IPS-20b (cell line): ENCODE data around the gene SSRP1.
A peak's percentile ranks its signal among the peaks of the same experiment; 100 is the strongest.

Experiments
- H3K27ac ChIP-seq: one replicate; pipeline ENCODE4 v1.5.1; 2013; ENCODE audit warnings: low read length
- H3K27me3 ChIP-seq: 2 replicates; pipeline ENCODE4 v1.6.1; 2013; ENCODE audit warnings: mild to moderate bottlenecking, low read length, inconsistent platforms; ENCODE audit not compliant: insufficient read depth
- H3K36me3 ChIP-seq: 2 replicates; pipeline ENCODE4 v1.6.1; 2013; ENCODE audit warnings: low read depth, mild to moderate bottlenecking, inconsistent platforms, low read length, moderate library complexity; ENCODE audit not compliant: insufficient read depth
- H3K4me1 ChIP-seq: 2 replicates; pipeline ENCODE4 v1.6.1; 2013; ENCODE audit warnings: mild to moderate bottlenecking, control low read depth, inconsistent platforms, low read length, moderate library complexity; ENCODE audit not compliant: insufficient read depth
- H3K4me3 ChIP-seq: 2 replicates; pipeline ENCODE4 v1.5.1; 2013; ENCODE audit warnings: mild to moderate bottlenecking, low read length, inconsistent platforms
- H3K9ac ChIP-seq: 2 replicates; pipeline ENCODE4 v1.6.1; 2013; ENCODE audit warnings: low read depth, mild to moderate bottlenecking, inconsistent platforms, low read length, moderate library complexity
- H3K9me3 ChIP-seq: 2 replicates; pipeline ENCODE4 v1.6.1; 2013; ENCODE audit warnings: mild to moderate bottlenecking, low read depth, low read length, inconsistent platforms; ENCODE audit not compliant: insufficient read depth

Gene SSRP1

GRCh38 chr11:57357856-57358255, 22.2 kb upstream of the SSRP1 start:
- no peak overlapping the region for H3K27ac ChIP-seq
- no peaks in the 10 kb centered on the region for H3K36me3 ChIP-seq
- no peaks in the 10 kb centered on the region for H3K9me3 ChIP-seq
- peaks cover 10% of the 10 kb centered on the region; the same call in 1 of the 2 replicates for H3K4me1 ChIP-seq
- H3K9ac ChIP-seq = no peak overlapping the region
- H3K27me3 ChIP-seq = no peaks in the 10 kb centered on the region
- no peak overlapping the region for H3K4me3 ChIP-seq

GRCh38 chr11:57357310-57357709, 21.6 kb upstream of the SSRP1 start:
- Histone ChIP-seq H3K27ac (no peak overlapping the region), H3K9me3 (no peaks in the 10 kb centered on the region), H3K27me3 (no peaks in the 10 kb centered on the region), H3K4me1 (peaks cover 10% of the 10 kb centered on the region; the same call in 1 of the 2 replicates), H3K36me3 (no peaks in the 10 kb centered on the region), H3K9ac (no peak overlapping the region), H3K4me3 (no peak overlapping the region)

DNA sequence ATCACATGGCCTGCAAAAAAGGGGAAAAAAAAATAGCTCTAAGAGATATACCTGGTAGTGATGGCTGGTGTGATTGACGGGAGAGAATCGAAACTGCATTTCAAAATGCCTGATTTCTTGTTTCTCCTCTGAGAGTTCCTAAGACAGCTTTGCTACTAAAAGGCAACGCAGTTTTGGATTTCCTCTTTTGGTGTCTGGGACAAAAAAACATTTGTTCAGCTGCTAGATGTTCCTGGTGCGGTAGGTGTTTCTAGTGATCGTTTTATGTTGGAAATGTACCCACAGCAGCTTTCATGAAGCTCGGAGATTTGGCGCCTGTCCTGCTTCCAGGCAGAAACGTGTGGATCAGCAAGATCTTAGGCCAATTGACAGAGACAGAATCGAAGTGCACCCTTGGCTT, 20.6 kb upstream of the SSRP1 start:
- no peak overlapping the region for H3K4me3 ChIP-seq
- peaks cover 4% of the 10 kb centered on the region; the same call in 1 of the 2 replicates for H3K9me3 ChIP-seq
- H3K4me1 ChIP-seq = peaks cover 10% of the 10 kb centered on the region; the same call in 1 of the 2 replicates
- no peak overlapping the region for H3K9ac ChIP-seq
- no peak overlapping the region for H3K27ac ChIP-seq
- H3K36me3 ChIP-seq = no peaks in the 10 kb centered on the region
- no peaks in the 10 kb centered on the region for H3K27me3 ChIP-seq

- Histone ChIP-seq H3K27ac (no peak overlapping the region), H3K9ac (no peak overlapping the region), H3K36me3 (no peaks in the 10 kb centered on the region), H3K9me3 (peaks cover 6% of the 10 kb centered on the region; the same call in 1 of the 2 replicates), H3K27me3 (no peaks in the 10 kb centered on the region), H3K4me1 (peaks cover 10% of the 10 kb centered on the region; the same call in 1 of the 2 replicates), H3K4me3 (no peak overlapping the region)
Observed at GRCh38 chr11:57354699-57355098, 19.0 kb upstream of the SSRP1 start.

DNA sequence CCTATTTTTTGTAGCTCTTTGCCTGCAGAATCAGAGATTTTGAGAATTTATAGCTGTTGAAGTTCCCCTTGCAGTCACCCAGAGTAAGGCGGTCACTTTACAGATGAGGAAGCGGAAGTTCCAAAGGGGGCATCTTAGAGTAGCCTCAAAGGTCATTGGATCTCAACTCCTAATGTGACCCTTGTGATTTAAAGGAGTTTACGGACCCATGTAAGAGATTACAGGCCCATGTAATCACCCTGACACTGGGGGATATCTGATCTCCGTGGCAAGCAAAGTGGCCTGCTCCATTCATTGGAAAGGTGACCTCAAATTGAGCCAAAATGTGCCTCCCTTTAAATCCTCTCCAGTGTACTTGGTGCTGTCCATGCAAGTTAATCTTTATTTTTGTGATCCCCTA, 18.2 kb upstream of the SSRP1 start:
- H3K27ac ChIP-seq = no peak overlapping the region

DNA sequence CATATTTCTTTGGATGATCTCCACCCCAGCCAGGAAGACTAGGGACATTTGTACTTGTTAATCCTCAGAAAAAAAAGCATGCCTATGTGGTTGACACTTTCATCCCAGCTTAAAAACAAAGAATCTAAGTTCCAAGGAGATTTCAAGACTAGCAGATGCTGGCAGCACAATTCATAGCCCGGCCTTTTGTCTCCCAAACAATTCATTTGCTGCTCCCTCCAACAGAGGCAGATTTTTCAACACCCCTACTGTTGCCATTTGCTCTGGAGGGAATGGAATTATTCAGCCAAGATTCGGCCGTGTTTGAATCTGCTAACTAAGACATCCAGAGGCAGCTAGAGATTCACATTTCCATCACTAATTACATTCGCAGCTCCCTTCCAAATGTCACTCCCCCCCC, 17.8 kb upstream of the SSRP1 start:
- peaks cover 6% of the 10 kb centered on the region; the same call in 1 of the 2 replicates for H3K9me3 ChIP-seq
- no peak overlapping the region for H3K27ac ChIP-seq
- no peaks in the 10 kb centered on the region for H3K27me3 ChIP-seq
- H3K4me1 ChIP-seq = peaks cover 5% of the 10 kb centered on the region; the same call in 1 of the 2 replicates
- no peak overlapping the region for H3K9ac ChIP-seq
- no peak overlapping the region for H3K4me3 ChIP-seq
- H3K36me3 ChIP-seq = no peaks in the 10 kb centered on the region

More for the DNA sequence above, 18.2 kb upstream of the SSRP1 start:
- no peak overlapping the region for H3K4me3 ChIP-seq
- no peaks in the 10 kb centered on the region for H3K36me3 ChIP-seq
- H3K4me1 ChIP-seq = peaks cover 7% of the 10 kb centered on the region; the same call in 1 of the 2 replicates
- no peaks in the 10 kb centered on the region for H3K27me3 ChIP-seq
- no peak overlapping the region for H3K9ac ChIP-seq
- peaks cover 6% of the 10 kb centered on the region; the same call in 1 of the 2 replicates for H3K9me3 ChIP-seq

DNA sequence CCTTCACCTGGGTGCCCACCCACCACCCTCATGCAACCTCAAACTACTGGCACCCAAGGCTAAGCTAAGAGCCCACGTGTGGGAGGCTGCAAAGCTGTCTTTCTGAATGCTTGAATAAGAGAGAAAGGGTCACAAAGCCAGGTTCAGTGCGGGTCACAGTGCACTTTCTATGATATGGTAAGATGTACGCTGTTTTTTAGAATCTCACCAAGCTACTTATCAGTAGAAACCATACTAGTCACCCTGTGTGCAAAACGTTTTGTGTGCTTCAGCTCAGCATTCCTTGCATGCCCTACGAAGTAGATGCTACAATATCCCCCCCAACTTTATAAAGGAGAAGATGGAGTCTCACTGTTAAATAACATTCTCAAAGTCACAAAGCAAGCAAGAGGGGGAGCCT, 17.3 kb upstream of the SSRP1 start:
- H3K27ac ChIP-seq = no peak overlapping the region
- H3K9ac ChIP-seq = no peak overlapping the region
- H3K4me3 ChIP-seq = no peak overlapping the region
- no peaks in the 10 kb centered on the region for H3K36me3 ChIP-seq
- no peaks in the 10 kb centered on the region for H3K27me3 ChIP-seq
- peaks cover 6% of the 10 kb centered on the region; the same call in 1 of the 2 replicates for H3K9me3 ChIP-seq
- peaks cover 5% of the 10 kb centered on the region; the same call in 1 of the 2 replicates for H3K4me1 ChIP-seq

DNA sequence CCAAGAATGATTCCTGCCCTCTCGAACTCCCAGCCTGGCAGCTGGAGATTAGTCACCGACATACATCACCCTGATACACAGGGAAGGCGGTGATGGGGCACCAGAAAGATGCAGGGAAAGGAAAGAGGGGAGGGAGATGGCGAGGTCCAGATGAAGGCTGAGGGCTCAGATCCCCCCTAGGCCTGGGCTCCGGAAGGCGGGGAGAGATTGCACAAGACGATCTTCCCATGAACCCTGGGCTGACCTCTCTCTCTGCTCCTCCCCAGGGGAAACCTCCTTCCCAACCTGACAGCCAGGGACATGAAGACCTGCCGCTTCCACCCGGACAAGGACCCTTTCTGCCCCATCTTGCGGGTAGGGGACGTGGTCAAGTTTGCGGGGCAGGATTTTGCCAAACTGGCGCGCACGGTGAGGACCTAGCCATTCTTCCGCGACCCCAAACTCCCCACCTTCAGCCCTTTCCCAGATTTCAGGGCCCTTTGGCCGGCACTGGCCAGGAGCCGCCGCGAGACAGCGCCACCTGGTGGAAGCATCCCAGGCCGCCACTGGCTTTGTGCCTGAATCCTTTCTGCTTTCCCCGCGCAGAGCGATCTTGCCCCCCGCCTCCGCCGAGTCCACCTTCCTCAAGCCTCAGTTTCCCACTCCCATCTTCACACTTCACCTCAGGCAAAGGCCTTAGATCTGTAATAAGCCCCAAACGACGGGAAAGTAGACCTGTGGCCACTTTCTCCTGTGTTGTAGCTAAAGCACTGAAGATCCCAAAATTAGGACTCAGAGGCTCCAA, 14.0 kb upstream of the SSRP1 start:
- no peaks in the 10 kb centered on the region for H3K36me3 ChIP-seq
- peak overlapping the region; percentile 71 for H3K4me3 ChIP-seq
- H3K9ac ChIP-seq = peak overlapping the region; percentile 68; the same call in 1 of the 2 replicates
- peaks cover 5% of the 10 kb centered on the region; the same call in 1 of the 2 replicates for H3K4me1 ChIP-seq
- peaks cover 6% of the 10 kb centered on the region; the same call in 1 of the 2 replicates for H3K9me3 ChIP-seq
- H3K27ac ChIP-seq = no peak overlapping the region
- 0 out of 2 replicates have a peak, but pooled peaks cover 16% of the 10 kb centered on the region for H3K27me3 ChIP-seq

DNA sequence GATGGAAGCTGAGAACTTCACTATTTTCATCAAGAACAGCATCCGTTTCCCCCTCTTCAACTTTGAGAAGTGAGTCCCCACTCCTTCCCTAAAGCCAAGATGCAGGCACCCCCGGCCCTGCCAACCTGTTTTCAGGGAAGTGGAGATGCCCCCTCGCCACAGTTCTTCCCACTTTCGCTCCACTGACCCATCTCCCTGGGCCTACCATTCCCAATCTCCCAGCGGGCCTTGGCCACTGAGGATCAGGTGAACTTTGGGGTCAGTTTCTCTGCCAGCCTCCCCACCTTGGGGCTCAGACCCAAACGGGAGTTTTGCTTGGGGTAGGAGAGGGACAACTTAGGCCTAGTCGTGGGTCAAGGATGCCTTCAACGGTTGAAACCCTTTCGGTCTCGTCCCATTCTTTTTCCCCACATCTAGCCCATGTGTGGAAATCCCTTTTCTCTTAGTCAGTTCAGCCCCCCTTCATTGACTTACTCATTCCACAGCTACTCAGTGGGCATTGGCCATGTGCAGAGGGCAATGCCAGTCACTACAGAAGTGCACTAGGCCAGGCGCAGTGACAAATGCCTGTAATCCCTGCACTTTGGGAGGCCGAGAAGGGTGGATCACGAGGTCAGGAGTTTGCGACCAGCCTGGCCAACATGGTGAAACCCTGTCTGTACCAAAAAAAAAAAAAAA, 13.1 kb upstream of the SSRP1 start:
- peaks cover 6% of the 10 kb centered on the region; the same call in 1 of the 2 replicates for H3K4me1 ChIP-seq
- H3K27ac ChIP-seq = no peak overlapping the region
- 0 out of 2 replicates have a peak, but pooled peaks cover 16% of the 10 kb centered on the region for H3K27me3 ChIP-seq
- no peak overlapping the region for H3K4me3 ChIP-seq
- peaks cover 6% of the 10 kb centered on the region; the same call in 1 of the 2 replicates for H3K9me3 ChIP-seq
- H3K36me3 ChIP-seq = no peaks in the 10 kb centered on the region
- no peak overlapping the region for H3K9ac ChIP-seq

- no peak overlapping the region for H3K9ac ChIP-seq
- no peak overlapping the region for H3K27ac ChIP-seq
- peaks cover 6% of the 10 kb centered on the region; the same call in 1 of the 2 replicates for H3K9me3 ChIP-seq
- H3K4me3 ChIP-seq = no peak overlapping the region
- peaks cover 5% of the 10 kb centered on the region; the same call in 1 of the 2 replicates for H3K4me1 ChIP-seq
- no peaks in the 10 kb centered on the region for H3K36me3 ChIP-seq
- 0 out of 2 replicates have a peak, but pooled peaks cover 16% of the 10 kb centered on the region for H3K27me3 ChIP-seq
Observed at GRCh38 chr11:57348052-57348451, 12.4 kb upstream of the SSRP1 start.

DNA sequence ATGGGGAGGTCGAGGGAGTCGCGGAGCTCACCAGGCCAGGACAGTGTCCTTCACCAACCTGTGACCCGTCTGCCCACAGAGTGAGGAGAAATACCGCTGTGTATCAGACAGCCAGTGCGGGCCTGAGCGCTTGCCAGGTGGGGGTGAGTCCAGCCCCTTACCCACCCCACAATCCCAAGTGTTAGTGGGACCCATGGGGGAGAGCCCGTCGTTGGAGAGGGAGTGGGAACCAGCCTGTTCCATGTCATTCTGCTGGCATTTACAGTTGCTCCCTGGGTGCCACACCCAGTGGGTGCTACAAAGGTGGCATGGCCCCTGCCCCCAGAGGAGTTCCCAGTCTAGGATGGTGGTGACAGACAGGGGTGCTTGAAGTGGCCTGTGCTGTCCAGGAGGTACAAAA, 11.6 kb upstream of the SSRP1 start:
- peaks cover 6% of the 10 kb centered on the region; the same call in 1 of the 2 replicates for H3K4me1 ChIP-seq
- H3K27ac ChIP-seq = no peak overlapping the region
- H3K4me3 ChIP-seq = no peak overlapping the region
- H3K27me3 ChIP-seq = 0 out of 2 replicates have a peak, but pooled peaks cover 16% of the 10 kb centered on the region
- no peak overlapping the region for H3K9ac ChIP-seq
- H3K36me3 ChIP-seq = no peaks in the 10 kb centered on the region
- peaks cover 6% of the 10 kb centered on the region; the same call in 1 of the 2 replicates for H3K9me3 ChIP-seq
